Kidney tubule cell (primary cell): ENCODE measurements around the gene EEPD1.
A peak's percentile ranks its signal among the peaks of the same experiment; 100 is the strongest.

Experiments used
- DNase-seq: peaks from one replicate; pipeline ENCODE4 v3.0.0-alpha.2; 2018; ENCODE audit warnings: low spot score

EEPD1 gene

GRCh38 chr7:36299223-36299774, 146.2 kb downstream of the EEPD1 start:
- no peak for DNase-seq

DNA sequence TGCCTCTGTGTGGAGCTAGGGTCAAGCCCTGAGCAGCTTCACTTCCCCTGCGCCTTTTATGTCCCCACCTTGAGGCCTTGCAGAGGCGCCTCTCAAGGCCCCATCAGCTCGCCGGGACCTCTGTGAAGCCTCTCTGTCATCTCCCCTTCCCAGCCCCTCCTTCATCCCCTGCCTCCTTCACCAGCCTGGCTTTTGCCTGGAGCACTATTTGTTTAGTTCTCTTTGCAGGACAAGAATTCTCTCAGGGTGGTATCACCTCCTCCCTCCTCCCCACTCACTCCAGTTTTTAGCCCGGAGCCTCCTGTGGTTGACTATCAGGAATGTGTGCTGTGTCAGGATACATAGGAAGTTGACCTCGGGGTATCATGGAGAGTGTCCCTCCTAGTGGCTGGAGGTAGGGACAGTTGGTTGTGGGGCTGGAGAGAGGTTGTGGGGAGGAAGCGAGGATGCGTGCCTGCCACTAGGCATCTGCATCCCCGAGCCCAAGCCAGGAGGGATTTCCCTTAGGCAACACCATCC, 146.8 kb downstream of the EEPD1 start:
- DNase-seq = peak; percentile 43

- DNase-seq = no peak
Observed at GRCh38 chr7:36300696-36301350, 147.8 kb downstream of the EEPD1 start.

GRCh38 chr7:36301914-36302771, 149.1 kb downstream of the EEPD1 start:
- DNase-seq = peak; percentile 86

DNA sequence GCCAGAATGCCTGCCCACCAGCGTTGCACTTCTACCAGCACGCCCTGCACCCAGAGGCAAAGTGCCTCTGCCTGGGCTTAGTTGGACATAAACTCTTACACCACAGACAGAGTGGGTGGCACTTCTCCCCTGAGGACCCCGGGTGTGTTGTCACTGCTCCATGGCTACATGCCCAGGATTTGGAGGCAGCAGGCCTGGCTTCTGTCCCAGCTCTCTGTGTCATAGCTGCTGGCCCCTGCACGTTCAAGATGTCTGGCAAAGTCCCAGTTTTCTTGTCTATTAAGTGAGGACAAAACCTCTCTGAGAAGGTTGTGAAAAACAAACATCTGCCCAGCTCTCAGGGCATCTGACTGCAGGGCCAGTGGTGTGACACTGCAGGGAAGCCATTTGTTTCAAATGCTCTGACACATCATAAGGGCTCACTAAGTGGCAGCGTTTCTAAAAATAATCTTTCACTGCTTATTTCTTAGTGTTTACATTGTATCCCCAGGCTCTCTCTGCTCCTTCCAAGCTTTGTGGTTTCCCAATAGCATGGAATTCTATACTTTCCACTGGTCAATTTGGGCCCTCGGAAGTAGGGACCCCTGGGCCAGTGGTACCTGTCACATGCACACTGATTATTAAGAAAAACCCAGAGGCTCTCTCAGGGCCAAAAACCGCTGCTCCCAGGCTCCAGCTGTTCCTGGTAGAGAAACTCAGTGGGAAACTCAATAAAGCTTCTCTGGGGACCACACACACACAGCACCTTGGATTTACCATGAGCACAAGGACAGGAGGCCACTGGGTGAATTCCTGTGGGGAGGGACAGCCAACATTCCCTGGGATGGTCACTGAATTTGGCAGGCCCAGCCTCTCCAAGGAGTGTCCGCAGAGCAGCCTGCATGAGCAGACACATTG, 150.4 kb downstream of the EEPD1 start:
- DNase-seq = peak; percentile 92

GRCh38 chr7:36304099-36304425, 151.0 kb downstream of the EEPD1 start:
- no peak for DNase-seq

GRCh38 chr7:36305226-36305625, 152.2 kb downstream of the EEPD1 start:
- no peak for DNase-seq

GRCh38 chr7:36305648-36306047, 152.6 kb downstream of the EEPD1 start:
- DNase-seq = no peak

DNA sequence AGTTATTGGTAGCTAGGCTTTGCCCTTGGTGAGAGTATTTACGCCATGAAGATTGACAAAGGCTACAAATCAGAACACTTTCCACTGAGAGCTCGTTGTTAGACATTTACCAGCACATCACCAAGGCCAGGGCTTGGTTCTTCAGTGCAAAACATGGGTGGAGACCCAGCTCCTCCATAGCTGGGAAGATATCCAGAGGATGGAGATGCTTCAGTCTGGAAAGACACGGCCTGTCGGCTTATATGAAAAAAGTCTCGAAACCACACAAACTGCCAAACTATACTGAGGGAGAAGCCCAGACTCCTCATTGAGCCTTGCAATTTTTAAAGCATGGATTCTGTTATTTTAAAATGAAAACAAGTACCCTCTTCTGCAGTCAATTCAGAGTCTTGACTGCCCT, 153.2 kb downstream of the EEPD1 start:
- DNase-seq = no peak

DNA sequence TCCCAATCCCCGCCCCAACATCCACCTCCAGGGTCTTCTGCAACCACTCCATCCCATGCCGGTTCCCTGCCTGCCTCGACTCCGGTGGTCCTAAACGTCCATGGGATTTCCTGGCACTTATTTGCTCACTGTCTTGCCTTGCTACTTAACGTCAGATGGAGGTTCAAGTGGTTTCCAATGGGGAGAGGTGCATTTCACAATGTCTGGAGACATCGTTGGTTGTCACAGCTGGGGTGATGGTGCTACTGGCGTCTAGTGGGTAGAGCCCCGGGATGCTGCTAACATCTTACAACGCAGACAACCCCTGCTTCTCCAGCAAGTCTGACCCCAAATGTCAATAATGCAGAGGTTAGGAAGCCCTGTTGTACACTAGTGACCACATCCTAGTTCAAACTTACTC, 153.7 kb downstream of the EEPD1 start:
- no peak for DNase-seq

GRCh38 chr7:36308031-36308430, 155.0 kb downstream of the EEPD1 start:
- DNase-seq = peak; percentile 47

GRCh38 chr7:36309301-36309700, 156.2 kb downstream of the EEPD1 start:
- DNase-seq = no peak

DNA sequence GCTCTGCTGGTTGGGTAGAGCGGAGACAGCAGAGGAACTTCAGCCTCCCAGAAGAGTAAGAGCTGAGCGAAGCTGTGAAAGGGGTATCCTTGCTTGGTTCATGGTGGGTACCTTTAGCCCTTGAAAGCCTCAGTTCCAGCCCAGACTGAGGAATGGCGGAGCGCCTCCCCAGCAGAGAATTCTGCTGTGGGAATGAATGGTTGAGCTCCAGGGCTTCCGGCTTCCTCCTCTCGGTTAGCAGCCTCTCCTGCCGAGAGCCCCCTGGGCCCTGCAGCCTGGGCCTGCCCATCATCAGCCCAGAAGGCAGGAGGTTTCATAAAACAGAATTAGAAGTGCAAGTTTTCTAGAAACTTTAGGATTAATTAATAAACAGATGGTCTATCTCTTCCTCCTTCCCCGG, 156.7 kb downstream of the EEPD1 start:
- DNase-seq = no peak

- DNase-seq = no peak
Observed at GRCh38 chr7:36310897-36311296, 157.8 kb downstream of the EEPD1 start.

DNA sequence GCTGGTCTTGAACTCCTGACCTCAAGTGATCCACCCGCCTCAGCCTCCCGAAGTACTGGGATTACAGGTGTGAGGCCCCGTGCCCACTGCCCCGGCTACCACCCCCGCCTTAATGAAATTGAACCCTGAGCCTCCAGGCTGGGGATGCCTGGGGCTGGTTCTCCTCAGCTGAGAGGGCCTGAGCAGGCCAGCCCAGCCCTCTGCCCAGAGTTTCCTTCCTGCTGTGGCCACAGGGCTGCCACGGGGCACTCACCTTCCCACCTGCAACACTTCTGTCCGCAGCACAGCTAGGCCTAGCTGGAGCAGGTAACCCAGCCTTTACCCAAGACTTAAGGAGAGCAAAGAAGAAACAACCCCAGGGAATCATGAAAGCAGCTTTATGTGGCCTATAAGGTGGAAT, 158.5 kb downstream of the EEPD1 start:
- no peak for DNase-seq

DNA sequence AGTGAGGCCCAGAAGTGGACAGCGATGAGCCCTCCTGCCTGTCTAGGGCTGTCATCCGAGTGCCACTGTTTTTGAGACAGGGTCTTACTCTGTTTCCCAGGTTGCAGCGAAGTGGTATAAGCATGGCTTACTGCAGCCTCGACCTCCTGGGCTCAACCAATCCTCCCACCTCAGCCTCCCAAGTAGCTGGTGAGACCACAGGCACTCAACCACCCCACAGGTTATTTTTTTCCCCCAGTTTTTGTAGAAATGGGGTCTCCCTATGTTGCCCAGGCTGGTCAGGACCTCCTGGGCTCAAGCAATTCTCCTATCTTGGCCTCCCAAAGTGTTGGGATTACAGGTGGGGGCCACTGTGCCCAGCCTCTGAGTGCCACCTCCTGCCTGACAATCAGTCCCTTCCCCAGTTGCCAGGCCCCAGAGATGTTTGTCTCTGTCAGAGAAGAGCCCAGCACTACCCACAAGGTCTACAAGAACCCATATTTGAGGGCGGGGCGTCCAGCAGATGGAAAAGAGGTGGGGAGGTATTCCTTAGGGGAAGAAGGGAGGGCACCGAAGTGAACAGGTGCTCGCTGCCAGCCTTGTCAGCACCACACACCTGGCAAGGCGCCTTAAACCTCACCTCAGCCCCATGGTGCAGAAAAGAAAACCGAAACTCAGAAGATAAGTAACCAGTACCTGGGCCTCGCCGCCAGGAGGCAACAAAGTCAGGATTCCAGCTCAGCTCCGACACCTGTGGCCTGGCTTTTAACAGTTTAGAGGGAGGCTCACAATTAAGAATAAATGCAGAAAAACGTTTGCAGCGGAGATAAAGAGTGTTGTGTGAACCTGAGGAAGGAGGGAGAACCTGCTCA, 159.2 kb downstream of the EEPD1 start:
- peak; percentile 29 for DNase-seq

DNA sequence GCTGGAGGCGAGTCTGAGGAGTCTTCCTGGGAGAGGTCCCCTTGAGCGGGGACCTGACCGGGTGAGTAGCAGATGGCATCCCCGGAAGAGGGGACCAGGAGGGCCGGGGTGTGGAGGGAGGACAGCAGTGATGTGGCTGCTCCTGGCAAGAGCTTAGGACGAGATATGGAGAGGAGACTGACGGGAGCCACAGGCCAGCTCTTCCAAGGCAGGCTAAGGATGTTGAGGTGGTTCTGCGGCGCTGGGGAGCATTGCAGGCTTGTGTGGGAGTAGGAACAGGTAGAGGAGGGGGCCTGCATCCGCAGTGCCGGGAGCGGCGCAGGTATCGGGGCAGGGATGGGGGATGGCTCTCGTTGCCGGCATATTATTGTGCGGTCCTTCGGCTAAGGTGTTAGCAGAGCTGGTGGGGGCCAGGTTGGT, 159.9 kb downstream of the EEPD1 start:
- DNase-seq = no peak

DNA sequence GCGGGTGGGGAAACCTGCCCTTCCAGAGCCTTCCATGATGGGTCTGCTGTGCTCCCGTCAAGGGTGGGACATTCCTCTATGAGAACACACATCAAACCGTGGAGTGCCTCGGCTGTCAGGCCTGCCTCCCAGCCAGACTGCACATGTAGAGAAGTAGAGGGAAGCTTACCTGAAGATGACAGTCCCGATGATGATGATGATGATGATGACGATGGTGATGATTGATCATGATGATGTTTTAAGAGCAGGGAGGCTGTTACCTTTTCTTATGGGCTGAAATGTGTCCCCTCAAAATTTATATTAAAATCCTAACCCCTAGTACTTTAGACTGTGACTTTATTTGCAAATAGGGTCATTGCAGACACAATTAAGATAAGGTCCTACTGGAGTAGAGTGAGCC, 160.6 kb downstream of the EEPD1 start:
- DNase-seq = no peak

- DNase-seq = no peak
Observed at GRCh38 chr7:36314491-36314890, 161.4 kb downstream of the EEPD1 start.

- no peak for DNase-seq
Observed at GRCh38 chr7:36315309-36315944, 162.4 kb downstream of the EEPD1 start.

DNA sequence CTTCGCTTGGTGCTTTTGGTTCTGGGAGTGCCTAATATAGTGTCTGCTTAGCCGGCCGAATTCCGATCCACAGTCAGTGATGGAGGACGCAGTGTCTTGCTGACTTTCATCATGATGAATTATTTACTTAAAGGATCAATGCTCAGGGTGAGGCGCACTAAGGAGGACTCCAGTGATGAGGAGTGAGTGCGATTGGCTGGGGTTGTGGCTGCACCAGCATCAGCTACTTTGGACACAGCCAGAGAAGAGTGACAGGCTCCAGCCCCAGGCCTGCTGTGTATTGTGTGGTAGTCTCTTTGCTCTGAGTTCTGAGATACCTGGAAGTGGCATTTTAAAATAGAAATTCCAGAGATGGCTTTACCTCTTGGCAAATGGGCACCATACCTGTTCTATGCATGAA, 163.3 kb downstream of the EEPD1 start:
- no peak for DNase-seq
